Stimulated activated CD4-positive, alpha-beta T cell treated with anti-CD3 and anti-CD28 coated beads, Interleukin-4, amount 100 ng/mL, for 4 hours (primary cell): ENCODE measurements around the gene JAKMIP1.
A peak's percentile ranks its signal among the peaks of the same experiment; 100 is the strongest.

Experiments used
- DNase-seq, 2 experiments: peaks; one replicate each; pipeline ENCODE4 v3.0.0-alpha.2; 2020

The JAKMIP1 gene

DNA sequence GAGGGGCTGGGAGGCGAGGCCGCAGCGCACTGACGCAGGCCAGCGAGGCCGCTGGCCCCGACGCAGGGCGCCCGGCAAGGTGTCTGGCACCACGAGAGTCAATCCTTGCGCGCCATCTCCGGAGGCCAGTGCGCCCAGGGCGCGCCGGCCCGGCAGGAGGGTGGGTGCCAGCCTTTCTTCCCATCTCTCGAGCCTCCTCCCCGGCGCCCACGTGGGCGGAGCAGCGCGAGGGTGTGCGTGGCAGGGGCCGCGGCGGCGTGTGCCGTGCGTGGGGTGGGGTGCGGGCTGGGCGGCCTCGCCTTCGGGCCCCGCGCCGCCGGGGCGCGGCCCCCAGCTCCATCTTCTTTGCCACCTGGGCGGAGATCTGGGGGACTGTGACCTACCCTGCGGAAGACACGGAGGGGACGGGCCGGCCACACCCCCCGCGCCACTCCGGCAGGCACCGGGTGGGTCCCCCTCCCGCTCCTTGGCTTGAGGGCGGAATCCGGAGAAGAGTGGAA, 877 bp downstream of the JAKMIP1 start:
- DNase-seq: peak in 1 of 2 experiments; percentile 7

DNA sequence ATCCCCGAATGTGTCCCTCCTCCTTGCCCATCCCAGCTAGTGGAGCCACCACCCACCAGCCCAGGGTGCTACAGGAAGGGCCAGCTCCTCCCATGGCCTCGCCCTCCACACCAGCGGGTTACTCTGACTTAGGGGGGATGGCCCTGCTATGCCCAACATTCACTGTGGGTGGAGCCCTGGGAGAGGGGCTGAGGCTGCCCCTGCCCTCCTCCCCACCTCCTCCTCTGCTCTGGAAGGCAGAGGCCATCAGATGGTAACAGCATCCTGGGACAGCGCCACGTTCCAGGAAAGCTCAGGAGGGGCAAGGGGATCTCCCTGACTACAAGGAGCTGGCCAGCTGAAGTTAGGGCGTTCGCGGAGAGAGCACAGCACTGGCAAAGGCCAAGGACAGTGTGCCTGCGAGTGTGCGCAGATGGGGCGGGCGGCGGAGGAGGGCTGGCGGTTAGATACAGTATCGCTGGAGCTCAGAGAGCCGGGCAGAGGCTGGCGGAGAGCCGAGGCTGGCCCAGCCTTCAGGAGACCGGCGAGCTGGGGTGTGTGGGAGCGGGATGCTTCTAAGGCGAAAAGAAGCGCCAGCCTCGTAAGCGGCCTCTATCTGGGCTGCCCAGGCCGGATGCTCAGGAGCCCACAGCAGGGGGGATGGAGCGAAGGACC, 1.5 kb downstream of the JAKMIP1 start:
- DNase-seq: no peak

DNA sequence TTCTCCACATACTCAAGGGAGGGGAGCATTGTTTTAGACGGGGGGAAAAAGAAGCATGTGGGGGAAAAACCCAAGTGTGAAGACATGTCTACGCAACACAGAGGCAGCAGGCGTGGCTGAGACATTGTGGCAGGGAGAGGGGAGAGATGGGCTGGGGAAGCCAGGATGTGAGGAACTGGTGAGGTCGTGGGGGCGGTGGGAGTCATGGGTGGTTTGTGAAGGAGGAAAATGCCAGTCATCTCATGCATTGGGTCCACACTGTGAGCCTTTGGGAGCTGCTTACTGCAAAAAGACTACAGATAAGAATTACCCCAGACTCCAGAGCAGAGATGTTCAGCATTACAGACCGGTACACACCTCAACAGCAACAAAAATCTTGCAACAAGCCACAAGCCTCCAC, 2.1 kb downstream of the JAKMIP1 start:
- DNase-seq: peak; percentile 26 to 45

DNA sequence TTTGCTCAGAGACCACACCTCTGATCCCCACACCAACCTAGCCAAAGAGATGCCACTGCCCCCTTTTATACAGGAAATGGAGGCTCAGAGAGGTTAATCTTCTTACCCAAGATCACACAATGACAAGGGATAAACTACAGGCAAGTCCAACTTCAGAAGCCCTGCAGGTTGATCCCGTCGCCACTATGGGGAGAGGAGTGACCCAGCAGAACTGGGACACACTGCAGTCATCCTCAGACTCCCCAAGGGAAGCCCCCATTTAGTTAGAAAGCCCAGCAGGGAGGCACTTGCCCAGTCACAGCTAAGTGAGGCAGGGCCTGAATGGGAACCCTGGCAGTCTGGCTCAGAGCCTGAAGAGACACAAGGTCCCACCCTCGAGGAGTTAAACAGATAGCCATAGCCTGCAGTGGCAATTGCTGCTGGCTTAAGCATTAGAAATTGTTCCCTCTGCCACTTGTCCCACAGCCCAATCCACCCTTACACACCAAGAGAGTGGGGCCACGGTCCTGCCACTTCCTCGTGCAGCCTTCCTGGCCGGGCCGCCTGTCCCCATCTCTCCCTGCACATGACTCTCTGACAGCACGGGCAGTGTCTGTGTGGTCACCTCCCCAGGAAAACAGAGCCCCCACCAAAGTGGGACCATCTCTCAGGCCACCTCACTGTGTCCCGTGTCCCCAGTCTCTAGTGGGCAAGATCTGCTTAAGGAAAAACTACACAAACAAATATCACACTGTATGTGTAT, 2.7 kb downstream of the JAKMIP1 start:
- DNase-seq: no peak

DNA sequence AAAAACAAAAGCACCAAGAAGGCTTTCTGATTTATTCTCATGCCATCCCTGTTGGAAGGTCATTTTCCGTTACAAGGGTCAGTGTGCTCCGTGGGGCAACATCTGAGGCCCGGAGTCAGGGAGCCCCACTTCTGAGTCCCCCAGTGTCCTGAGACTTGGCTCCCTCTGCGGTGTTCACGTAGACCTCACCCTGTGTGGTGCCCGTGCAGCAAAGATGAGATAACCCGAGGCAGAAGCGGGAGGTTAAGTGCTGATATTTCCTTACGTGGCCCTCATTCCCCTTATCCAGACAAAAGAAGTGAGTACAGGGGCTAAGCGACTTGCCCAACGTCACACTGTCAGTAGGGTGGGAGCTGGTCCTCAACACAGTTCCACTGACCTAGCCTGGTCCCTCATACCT, 3.5 kb downstream of the JAKMIP1 start:
- DNase-seq: no peak

DNA sequence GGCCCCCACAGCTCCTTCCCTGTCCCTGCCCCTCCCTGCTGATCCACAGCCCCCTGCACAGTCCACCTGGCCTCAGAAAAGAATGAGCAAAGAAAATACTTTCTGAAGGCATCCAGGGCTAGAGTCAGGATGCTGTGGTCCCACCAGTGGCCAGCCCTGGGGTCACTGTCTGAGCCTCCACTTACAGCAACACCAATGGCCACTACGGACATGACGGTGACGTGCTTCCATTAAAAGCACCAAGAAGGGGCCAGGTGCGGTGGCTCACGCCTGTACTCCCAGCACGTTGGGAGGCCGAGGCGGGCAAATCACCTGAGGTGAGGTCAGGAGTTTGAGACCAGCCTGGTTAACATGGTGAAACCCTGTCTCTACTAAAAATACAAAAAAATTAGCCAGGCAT, 4.0 kb downstream of the JAKMIP1 start:
- no peak for DNase-seq

DNA sequence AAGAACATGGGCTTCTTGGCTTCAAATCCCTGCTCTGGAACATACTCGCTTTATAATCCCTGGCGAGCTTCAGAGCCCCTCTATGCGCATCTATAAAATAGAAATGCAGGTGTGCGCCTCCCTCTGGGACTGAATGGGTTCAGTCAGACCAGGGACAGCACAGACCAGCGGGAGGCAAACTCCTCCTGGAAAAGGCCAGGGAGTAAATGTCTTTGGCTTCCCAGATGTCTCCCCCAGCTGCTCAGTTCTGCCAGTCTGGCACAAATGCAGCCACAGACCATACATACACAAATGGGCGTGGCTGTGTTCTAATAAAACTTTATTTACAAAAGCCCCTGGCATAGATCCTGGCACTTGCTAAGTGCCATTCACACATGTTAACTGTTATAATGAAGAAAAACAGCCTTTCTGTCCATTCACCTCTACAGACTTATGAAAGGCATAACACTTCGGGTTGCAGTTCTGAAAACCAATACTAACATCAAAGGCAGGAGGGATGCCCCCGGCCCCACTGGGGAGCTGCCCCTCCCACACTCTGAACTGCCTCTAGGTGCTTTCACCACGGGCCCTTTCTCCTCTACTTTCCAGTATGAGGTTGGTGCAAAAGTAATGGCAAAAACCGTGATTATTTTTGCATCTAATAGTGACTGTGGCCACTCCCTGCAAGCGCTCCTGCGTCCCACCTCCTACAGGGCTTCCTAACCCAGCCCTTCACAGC, 4.6 kb downstream of the JAKMIP1 start:
- DNase-seq: no peak

DNA sequence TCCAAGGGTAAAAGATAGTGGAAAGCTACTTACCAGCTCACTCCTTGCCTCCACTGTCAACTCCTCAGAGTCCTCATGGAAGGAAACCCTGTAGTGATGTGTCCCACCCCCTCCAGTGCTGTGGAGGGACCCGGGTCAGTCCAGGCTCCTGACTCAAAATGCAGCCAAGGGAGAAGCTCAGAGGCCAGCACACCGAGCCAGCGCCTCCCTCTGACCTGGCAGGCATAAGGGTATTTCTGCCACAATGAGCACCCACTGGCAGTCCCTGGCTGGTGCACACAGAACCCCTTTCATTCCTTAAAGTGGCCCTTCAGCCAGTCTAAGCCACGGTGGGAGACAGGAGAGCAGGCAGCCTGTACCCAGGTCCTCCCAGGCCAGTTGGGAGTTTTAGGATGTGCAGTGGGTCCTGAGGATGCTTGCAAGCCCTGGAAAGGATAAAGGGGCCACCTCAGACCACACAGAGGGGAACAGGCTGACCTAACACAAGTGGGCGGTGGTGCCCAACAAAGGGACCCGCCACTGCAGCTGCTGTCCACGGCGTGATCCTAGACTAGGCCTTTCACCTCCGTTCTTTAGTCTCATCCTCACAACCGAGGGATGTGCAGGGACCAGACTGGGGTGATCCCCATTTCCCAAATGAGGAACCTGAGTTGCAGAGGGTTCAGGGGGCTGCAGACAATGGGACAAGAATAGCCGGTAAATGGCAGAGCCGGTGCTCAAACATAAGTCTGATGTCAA, 5.7 kb downstream of the JAKMIP1 start:
- no peak for DNase-seq

DNA sequence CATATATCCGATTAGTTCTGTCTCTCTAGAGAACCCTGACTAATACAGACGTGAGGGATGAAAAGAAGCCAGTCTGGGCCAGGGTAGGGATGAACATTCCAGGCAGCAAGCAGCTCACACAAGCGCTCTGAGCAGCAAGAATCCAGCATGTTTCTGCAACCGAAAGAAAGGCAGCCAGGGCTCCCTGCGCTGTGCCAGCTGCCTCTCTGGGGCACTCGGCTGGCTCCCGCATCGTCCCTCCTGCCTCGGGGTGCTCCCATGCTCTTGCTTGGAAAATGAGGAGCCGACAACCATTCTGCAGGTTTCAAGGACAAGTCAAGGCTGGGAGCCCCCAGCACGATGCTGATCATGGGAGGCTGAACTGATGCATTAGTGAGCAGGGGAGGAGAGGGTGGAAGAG, 7.0 kb downstream of the JAKMIP1 start:
- no peak for DNase-seq

DNA sequence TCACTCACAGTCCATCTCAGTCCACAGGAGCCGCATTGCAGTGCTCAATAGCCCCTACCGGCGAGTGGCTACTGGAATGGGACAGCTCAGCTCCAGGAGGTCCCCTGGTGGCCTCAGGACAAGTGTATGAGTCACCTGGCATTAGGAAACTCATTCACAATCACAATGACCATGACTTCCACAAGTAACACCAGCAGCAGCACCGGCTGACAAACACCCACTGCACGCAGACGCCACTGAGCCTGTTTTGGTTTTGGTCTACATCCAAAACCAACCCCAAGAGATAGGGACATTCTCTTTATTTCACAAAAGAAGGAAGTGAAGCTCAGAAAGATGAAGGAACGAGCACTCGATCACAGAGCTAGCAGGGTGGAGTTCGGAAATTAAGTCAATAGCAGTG, 8.1 kb downstream of the JAKMIP1 start:
- no peak for DNase-seq

DNA sequence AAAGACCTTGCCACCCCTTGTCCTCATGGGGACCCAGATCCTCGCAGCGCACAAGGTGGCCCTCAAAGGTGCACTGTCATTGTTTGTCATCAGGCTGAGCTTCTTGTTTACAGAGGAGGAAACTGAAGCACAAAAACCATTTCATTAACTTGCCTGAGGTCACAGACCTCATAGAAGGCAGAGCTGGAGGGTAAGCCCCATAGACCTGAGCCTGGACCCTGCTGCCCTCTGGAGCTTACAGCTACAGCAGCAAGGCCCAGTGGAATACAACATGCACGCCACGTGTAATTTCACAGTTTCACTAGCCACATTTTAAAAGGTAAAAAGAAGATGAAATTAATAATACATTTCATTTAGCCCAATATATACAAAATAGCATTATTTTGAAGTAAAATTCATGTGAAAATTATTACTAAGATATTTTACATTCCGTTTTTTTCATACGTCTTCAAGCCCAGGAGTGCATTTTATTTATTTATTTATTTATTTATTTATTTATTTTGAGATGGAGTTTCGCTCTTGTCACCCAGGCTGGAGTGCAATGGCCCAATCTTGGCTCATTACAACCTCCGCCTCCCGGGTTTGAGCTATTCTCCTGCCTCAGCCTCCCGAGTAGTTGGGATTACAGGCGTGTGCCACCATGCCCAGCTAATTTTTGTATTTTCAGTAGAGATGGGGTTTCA, 8.8 kb downstream of the JAKMIP1 start:
- no peak for DNase-seq

DNA sequence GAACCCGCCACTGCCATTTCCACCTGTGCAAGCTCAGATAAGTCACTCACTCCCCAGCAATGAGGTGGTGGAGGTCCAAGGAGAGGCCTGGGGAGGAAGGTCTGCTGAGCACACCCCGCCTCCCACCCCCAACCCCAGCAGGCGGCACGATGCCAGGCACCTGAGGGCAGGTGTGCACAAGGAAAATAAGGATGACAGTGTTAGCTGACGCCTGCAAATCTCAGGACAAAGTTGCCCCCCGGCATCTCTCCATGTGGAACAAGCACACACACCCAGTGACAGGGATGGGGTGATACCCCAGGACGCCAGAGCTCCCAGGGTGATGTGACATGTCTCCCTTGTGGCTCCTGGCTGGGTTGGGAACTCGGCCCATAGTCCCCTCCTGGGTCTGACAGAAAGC, 9.9 kb downstream of the JAKMIP1 start:
- DNase-seq: no peak

DNA sequence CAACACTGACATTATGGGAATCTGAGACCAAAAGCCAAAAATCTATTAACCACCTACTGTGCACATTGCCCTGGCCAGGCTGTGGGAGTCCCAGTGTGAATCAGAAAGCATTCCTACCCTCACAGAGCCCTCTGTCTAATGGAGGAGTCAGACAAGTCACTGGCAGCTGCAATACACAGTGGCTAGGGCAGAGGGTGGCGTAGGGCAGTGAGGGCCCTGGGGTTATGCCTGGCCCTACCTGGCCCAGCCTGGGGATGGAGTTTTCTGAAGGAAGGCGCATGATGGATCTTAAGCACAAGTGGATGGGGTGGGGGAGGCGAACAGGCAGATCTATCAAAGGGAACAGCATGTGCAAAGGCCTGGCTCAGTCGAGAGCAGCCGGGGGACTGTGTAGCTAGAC, 10.8 kb downstream of the JAKMIP1 start:
- DNase-seq: no peak

DNA sequence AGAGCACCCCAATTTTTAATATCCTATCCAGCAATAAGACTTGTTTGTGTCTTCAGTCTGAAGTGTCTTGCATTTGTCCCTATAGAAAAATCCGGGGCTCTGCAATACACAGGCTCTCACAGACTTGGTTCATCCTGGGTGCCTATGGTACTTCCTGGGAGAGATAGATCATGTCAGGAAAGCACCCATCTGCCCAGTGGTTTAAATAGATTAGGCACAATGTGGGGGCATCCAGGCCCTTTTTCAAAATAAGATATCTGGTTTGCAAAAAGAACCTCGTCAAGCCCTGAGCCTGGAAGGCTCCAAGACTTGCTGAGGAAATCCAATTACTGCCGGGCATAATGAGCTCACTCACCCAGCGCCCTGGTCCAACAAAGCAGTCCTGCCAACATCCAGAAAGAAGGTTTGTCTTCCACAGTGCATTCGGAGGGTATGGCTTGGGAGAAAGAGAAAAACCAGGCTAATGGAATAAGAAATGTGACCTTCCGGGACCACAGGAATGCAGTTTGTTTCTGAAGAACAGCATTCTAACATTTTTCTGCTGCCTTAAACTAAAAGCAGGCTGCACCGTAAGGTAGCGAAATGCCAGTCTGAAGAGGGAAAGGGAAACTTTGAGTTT, 11.6 kb downstream of the JAKMIP1 start:
- no peak for DNase-seq

DNA sequence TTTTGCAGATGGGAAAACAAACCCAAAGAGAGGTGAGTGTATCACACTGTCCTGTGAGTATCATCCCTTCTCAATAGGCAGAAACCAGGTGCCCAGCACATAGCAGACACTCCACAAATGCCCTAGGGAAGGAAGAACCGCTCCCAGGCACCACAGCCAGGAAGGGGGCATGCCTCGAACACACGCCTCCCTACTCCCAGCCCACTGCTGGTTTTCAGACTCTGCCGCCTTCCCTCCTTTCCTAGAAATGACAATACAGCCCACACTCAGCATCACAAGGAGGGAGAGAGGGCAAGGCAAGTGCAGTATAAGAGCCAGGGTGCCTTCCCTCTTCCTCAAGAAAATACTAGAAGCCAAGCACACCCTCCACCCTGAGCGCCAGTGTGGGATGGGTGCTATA, 16.2 kb downstream of the JAKMIP1 start:
- no peak for DNase-seq

DNA sequence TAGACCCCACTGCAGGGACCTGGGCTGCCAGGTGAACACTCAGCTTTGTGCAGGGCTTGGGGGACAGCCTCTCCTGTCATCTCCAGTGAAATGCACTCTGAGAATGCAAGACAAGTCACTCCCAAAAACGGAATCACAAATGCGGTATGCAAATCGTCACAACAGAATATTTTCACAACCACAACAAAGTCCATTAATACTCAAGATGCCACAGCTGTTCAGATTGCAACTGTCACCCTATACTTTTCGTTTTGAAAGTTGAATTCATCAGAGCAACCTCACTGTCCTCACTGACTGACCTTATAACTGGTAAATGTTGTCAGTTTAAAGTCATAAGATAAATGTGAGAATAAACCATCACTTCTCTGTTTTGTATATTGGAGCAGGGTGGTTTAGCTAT, 16.6 kb downstream of the JAKMIP1 start:
- no peak for DNase-seq

DNA sequence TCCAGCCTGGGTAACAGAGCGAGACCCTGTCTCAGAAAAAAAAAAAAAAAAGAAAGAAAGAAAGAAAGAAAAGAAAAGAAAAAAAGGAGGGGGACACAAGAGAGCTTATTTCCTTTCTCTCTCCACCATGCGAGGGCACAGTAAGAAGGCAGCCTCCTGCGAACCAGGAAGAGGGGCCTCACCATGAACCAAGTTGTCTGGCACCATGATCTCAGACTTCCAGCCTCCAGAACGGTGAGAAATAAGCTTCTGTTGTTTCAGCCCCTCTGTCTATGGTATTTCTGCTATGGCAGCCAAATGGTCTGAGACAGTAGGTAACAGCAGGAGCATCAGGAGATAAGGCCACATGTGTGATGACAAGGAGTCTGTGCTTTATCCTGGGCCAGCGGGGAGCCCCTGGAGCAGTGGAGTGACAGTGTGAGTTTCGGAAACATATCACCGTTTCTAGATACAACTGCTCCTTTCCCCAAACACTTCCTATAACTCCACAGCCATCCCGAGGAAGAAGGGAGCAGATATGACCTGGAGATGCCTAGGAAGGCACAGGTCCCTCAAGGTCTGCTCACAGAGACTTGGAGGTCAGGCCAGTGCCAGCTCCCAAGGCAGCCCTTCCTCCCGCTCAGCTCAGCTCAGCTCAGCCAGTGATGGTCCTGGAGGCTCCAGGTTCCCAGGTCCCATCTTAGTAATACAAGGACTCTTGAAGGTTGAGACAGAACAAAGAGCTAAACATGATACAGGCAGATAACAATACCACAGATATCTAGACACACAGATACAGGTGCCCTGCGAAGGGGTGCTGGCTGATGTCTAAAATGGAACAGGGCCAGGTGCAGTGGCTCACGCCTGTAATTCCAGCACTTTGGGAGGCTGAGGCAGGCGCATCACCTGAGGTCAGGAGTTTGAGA, 17.7 kb downstream of the JAKMIP1 start:
- DNase-seq: no peak

DNA sequence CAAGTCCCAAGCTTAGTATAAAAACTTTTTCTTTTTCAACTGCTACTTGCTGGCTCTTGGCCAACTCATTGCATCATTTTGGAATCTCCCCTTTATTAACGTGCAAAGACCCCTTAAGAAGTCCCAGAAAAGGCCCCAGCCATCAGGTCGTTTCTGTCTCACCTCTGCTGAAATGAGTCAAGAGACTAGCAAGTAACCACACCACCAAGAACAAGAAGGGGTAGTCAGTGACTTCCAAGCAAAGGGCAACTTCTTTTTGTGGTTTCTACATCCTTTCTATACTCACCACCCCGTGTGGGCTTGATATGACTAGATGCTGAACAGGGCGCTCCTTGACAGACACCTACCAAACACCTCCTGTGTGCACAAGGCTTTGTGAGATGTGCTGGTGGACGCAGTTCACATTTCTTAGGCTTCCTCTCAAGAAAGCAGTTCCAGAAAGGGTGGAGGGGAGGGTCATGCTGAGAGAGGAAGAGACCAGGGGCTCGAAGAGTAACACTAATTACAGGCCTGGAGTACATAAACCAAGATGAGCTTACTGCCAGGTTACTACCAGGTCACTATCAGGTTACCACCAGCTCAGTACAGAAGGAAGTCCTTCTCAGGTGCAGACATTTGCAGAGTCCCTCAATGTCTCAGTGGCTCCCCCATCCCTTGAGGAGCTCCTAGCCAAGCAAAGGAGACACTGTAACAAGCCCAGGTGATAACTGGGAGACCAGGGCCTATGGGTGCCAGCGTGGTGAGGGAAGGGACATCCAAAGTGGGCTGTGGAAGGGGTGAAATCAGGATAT, 19.3 kb downstream of the JAKMIP1 start:
- peak in 1 of 2 experiments; percentile 19 for DNase-seq

DNA sequence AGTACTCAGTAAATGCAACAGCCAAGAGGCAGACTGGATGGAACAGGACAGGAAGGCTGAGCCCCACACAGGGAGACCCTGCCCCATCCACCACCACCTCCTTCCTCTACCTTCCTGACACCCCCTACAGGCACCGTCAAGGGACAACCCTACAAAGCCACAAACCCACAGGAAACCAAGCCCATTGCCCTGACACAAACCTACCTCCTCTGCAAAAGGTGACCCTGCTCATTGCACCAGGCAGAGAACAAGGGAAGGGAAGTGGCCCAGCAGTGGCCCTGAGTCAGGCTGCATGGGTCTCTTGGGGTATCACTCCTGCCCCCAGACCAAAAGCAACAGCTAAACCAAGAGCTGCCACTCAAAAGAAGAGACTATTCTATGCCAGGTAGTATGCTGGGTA, 21.0 kb downstream of the JAKMIP1 start:
- DNase-seq: no peak

DNA sequence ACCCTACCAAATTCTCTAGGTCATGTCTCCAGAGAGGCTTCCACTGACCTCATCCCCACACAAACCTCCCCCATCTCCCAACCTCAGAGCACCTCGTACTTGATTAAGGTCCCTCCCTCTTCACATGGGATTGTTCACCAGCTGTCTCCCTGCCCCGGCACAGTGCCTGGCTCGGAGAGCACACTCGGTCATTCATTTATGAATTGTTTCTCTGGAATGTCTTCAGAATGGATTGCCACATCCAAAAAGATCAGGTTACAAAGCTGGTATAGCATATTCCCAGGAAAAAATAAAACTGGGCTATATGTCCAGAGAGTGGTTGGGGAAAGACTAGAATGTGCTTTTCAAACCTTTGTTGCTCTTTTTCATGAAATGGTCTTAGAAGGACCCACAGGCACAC, 21.6 kb downstream of the JAKMIP1 start:
- DNase-seq: no peak
